Measurements from ENCODE around the gene OGG1. TPM values are rescaled to one million over a fixed set of nuclear protein-coding genes. Genes with fewer than 3 reads are reported as not detected.

OGG1 gene
- total and polyA plus RNA-seq, 7 experiments from 2014 or later, result 18.4 to 42.9 (median 26.8) TPM

GRCh38 chr3:9793161-9793781 is 43.5 kb downstream of the OGG1 start:
- ChIA-PET POLR2A (interaction anchor here (0.6 to 2.7 kb wide), 29 partner anchors 8 to 470 kb away, joined by 3 to 61 read pairs (median 5); partner anchors contain the start of genes BRPF1, CAMK1, CRELD1 and JAGN1), CTCF (interaction anchor here (0.7 to 1.4 kb wide), 3 partner anchors 15 to 66 kb away, joined by 3 to 7 read pairs (median 4); no protein-coding TSS in a partner anchor)
- H3K36me3 Mint-ChIP-seq, result peaks cover 11 to 44% (median 32%) of the 10 kb centered on the region in 5 donors
- H3K4me3 Mint-ChIP-seq, result peak overlapping the region; percentile 90 to 100 (median 98)
- H3K9me3 ChIP-seq (ENCODE audit: control insufficient read depth in 2 of 3, low read length in 3 of 3), result no peaks in the 10 kb centered on the region
- H3K27me3 ChIP-seq (ENCODE audit: control insufficient read depth in 2 of 2, insufficient read depth in 2 of 2, low read length in 2 of 2), result no peaks in the 10 kb centered on the region
- peaks cover 40 to 77% (median 61%) of the 10 kb centered on the region in 7 donors for H3K4me1 Mint-ChIP-seq
- H3K27ac ChIP-seq (ENCODE audit: low read depth, low read length), result peak overlapping the region; percentile 98
- intact Hi-C loops (cut with micrococcal nuclease), result loop anchor here (1.0 to 10.0 kb wide), 7 partner anchors 16 to 456 kb away; partner anchors contain the start of genes EMC3 (in 1 of the 2), FANCD2 (in 1 of the 2), RPUSD3 (in 1 of the 2) and TATDN2 (in 1 of the 2)
- DNase-seq (peak in 4 of 9 donors; percentile 11 to 45 (median 34)), ATAC-seq (no peak)
- H3K27ac Mint-ChIP-seq, result peak overlapping the region; percentile 97 to 100 (median 99)
- peak overlapping the region; percentile 81 for H3K4me3 ChIP-seq (ENCODE audit: low read length)
- H3K9me3 Mint-ChIP-seq, result no peaks in the 10 kb centered on the region
- H3K27me3 Mint-ChIP-seq, result no peaks in the 10 kb centered on the region
- H3K4me1 ChIP-seq (ENCODE audit: control insufficient read depth in 2 of 2, insufficient read depth in 2 of 2, low read length in 2 of 2), result peaks cover 45 to 53% of the 10 kb centered on the region in 2 donors
- peaks cover 9 to 48% (median 14%) of the 10 kb centered on the region in 3 experiments for H3K36me3 ChIP-seq (ENCODE audit: control insufficient read depth in 2 of 3, insufficient read depth in 3 of 3, low read length in 3 of 3)

GRCh38 chr3:9794400-9794799 is 44.6 kb downstream of the OGG1 start:
- intact Hi-C loops (cut with micrococcal nuclease), result loop anchor here (5.0 to 10.0 kb wide), 2 partner anchors 213 to 290 kb away; no protein-coding TSS in a partner anchor
- Mint-ChIP-seq H3K4me3 (peak overlapping the region; percentile 68 to 100 (median 98)), H3K27me3 (no peaks in the 10 kb centered on the region), H3K36me3 (peaks cover 11 to 41% (median 28%) of the 10 kb centered on the region in 5 donors), H3K4me1 (peaks cover 40 to 72% (median 60%) of the 10 kb centered on the region in 7 donors), H3K27ac (peak overlapping the region; percentile 16 to 100 (median 97)), H3K9me3 (no peaks in the 10 kb centered on the region)
- ATAC-seq, result no peak
- H3K27me3 ChIP-seq (ENCODE audit: control insufficient read depth in 2 of 2, insufficient read depth in 2 of 2, low read length in 2 of 2), result no peaks in the 10 kb centered on the region
- no peaks in the 10 kb centered on the region for H3K9me3 ChIP-seq (ENCODE audit: control insufficient read depth in 2 of 3, low read length in 3 of 3)
- peaks cover 14 to 51% (median 22%) of the 10 kb centered on the region in 3 experiments for H3K36me3 ChIP-seq (ENCODE audit: control insufficient read depth in 2 of 3, insufficient read depth in 3 of 3, low read length in 3 of 3)
- no peak for DNase-seq
- H3K4me3 ChIP-seq (ENCODE audit: low read length), result no peak overlapping the region
- ChIA-PET POLR2A (interaction anchor here (0.8 to 2.7 kb wide), 4 partner anchors 10 to 14 kb away, joined by 3 to 61 read pairs (median 8); partner anchors contain the start of gene TTLL3), CTCF (no interaction called here)
- peaks cover 45 to 53% of the 10 kb centered on the region in 2 donors for H3K4me1 ChIP-seq (ENCODE audit: control insufficient read depth in 2 of 2, insufficient read depth in 2 of 2, low read length in 2 of 2)
- peak overlapping the region; percentile 30 for H3K27ac ChIP-seq (ENCODE audit: low read depth, low read length)

- Mint-ChIP-seq H3K9me3 (no peaks in the 10 kb centered on the region), H3K27me3 (no peaks in the 10 kb centered on the region), H3K36me3 (peaks cover 7 to 39% (median 22%) of the 10 kb centered on the region in 5 donors), H3K4me3 (peak overlapping the region; percentile 25 to 97 (median 70)), H3K4me1 (peaks cover 35 to 70% (median 54%) of the 10 kb centered on the region in 7 donors), H3K27ac (peak overlapping the region in 7 of 9 donors; percentile 34 to 100 (median 80))
- Histone ChIP-seq H3K27ac (ENCODE audit: low read depth, low read length) (no peak overlapping the region), H3K4me3 (ENCODE audit: low read length) (no peak overlapping the region), H3K4me1 (ENCODE audit: control insufficient read depth in 2 of 2, insufficient read depth in 2 of 2, low read length in 2 of 2) (peaks cover 45 to 52% of the 10 kb centered on the region in 2 donors), H3K27me3 (ENCODE audit: control insufficient read depth in 2 of 2, insufficient read depth in 2 of 2, low read length in 2 of 2) (no peaks in the 10 kb centered on the region), H3K9me3 (ENCODE audit: control insufficient read depth in 2 of 3, low read length in 3 of 3) (no peaks in the 10 kb centered on the region), H3K36me3 (ENCODE audit: control insufficient read depth in 2 of 3, insufficient read depth in 3 of 3, low read length in 3 of 3) (peaks cover 20 to 51% (median 30%) of the 10 kb centered on the region in 3 experiments)
- CTCF ChIA-PET, result no interaction called here
- ATAC-seq (no peak), DNase-seq (no peak)
- POLR2A ChIA-PET, result interaction anchor here (1.0 to 3.5 kb wide), 5 partner anchors 9 to 26 kb away, joined by 3 to 23 read pairs (median 4); partner anchors contain the start of genes CAMK1 and TTLL3
- intact Hi-C loops (cut with micrococcal nuclease), result loop anchor here in 1 of 2 donors (10.0 kb wide), 1 partner anchor 290 kb away; no protein-coding TSS in a partner anchor
Measured at GRCh38 chr3:9795207-9795606, 45.5 kb downstream of the OGG1 start.

- CTCF ChIA-PET, result no interaction called here
- Mint-ChIP-seq H3K4me1 (peaks cover 23 to 53% (median 37%) of the 10 kb centered on the region in 7 donors), H3K4me3 (peak overlapping the region in 4 of 10 donors; percentile 2 to 34 (median 30)), H3K27ac (peak overlapping the region in 2 of 9 donors; percentile 13 to 15), H3K9me3 (no peaks in the 10 kb centered on the region), H3K27me3 (no peaks in the 10 kb centered on the region), H3K36me3 (peaks cover 4 to 43% (median 15%) of the 10 kb centered on the region in 5 donors)
- ATAC-seq (no peak), DNase-seq (no peak)
- Histone ChIP-seq H3K4me3 (ENCODE audit: low read length) (no peak overlapping the region), H3K36me3 (ENCODE audit: control insufficient read depth in 2 of 3, insufficient read depth in 3 of 3, low read length in 3 of 3) (peaks cover 34 to 64% (median 38%) of the 10 kb centered on the region in 3 experiments), H3K27me3 (ENCODE audit: control insufficient read depth in 2 of 2, insufficient read depth in 2 of 2, low read length in 2 of 2) (no peaks in the 10 kb centered on the region), H3K9me3 (ENCODE audit: control insufficient read depth in 2 of 3, low read length in 3 of 3) (no peaks in the 10 kb centered on the region), H3K27ac (ENCODE audit: low read depth, low read length) (peak overlapping the region; percentile 22), H3K4me1 (ENCODE audit: control insufficient read depth in 2 of 2, insufficient read depth in 2 of 2, low read length in 2 of 2) (peaks cover 27 to 35% of the 10 kb centered on the region in 2 donors)
- intact Hi-C loops (cut with micrococcal nuclease), result loop anchor here in 1 of 2 donors (10.0 kb wide), 1 partner anchor 293 kb away; no protein-coding TSS in a partner anchor
- POLR2A ChIA-PET, result interaction anchor here (0.6 to 3.5 kb wide), 3 partner anchors 11 to 46 kb away, joined by 3 to 23 read pairs (median 5); partner anchors contain the start of genes RPUSD3 and TTLL3
Measured at GRCh38 chr3:9797196-9797945, 47.6 kb downstream of the OGG1 start.

- no peaks in the 10 kb centered on the region for H3K27me3 ChIP-seq (ENCODE audit: control insufficient read depth in 2 of 2, insufficient read depth in 2 of 2, low read length in 2 of 2)
- H3K27ac ChIP-seq (ENCODE audit: low read depth, low read length), result no peak overlapping the region
- H3K36me3 ChIP-seq (ENCODE audit: control insufficient read depth in 2 of 3, insufficient read depth in 3 of 3, low read length in 3 of 3), result peaks cover 61 to 83% (median 62%) of the 10 kb centered on the region in 3 experiments
- H3K4me1 ChIP-seq (ENCODE audit: control insufficient read depth in 2 of 2, insufficient read depth in 2 of 2, low read length in 2 of 2), result peaks cover 9 to 16% of the 10 kb centered on the region in 2 donors
- intact Hi-C loops (cut with micrococcal nuclease), result no loop called here
- H3K4me3 ChIP-seq (ENCODE audit: low read length), result no peak overlapping the region
- Mint-ChIP-seq H3K4me1 (peaks cover 8 to 43% (median 29%) of the 10 kb centered on the region in 7 donors), H3K27me3 (no peaks in the 10 kb centered on the region), H3K9me3 (no peaks in the 10 kb centered on the region), H3K4me3 (no peak overlapping the region), H3K36me3 (peaks cover 7 to 59% (median 22%) of the 10 kb centered on the region in 5 donors), H3K27ac (peak overlapping the region in 2 of 9 donors; percentile 42 to 46)
- ATAC-seq, result no peak
- DNase-seq, result no peak
- no peaks in the 10 kb centered on the region for H3K9me3 ChIP-seq (ENCODE audit: control insufficient read depth in 2 of 3, low read length in 3 of 3)
- CTCF ChIA-PET, result no interaction called here
- POLR2A ChIA-PET, result interaction anchor here (1.5 kb wide), 1 partner anchor 9 kb away, joined by 5 read pairs; no protein-coding TSS in a partner anchor
Measured at GRCh38 chr3:9800529-9800928, 50.8 kb downstream of the OGG1 start.

- POLR2A ChIA-PET, result interaction anchor here (1.8 kb wide), 1 partner anchor 10 kb away, joined by 11 read pairs; the partner anchor contains the start of genes ARPC4 and TADA3
- no peak for ATAC-seq
- no peak for DNase-seq
- intact Hi-C loops (cut with micrococcal nuclease), result no loop called here
- Mint-ChIP-seq H3K36me3 (peaks cover 7 to 49% (median 15%) of the 10 kb centered on the region in 5 donors), H3K4me1 (peaks cover 15 to 27% (median 21%) of the 10 kb centered on the region in 7 donors), H3K4me3 (no peak overlapping the region), H3K9me3 (no peaks in the 10 kb centered on the region), H3K27ac (peak overlapping the region in 6 of 9 donors; percentile 8 to 42 (median 32)), H3K27me3 (no peaks in the 10 kb centered on the region)
- Histone ChIP-seq H3K9me3 (ENCODE audit: control insufficient read depth in 2 of 3, low read length in 3 of 3) (no peaks in the 10 kb centered on the region), H3K27ac (ENCODE audit: low read depth, low read length) (peak overlapping the region; percentile 14), H3K4me3 (ENCODE audit: low read length) (no peak overlapping the region), H3K4me1 (ENCODE audit: control insufficient read depth in 2 of 2, insufficient read depth in 2 of 2, low read length in 2 of 2) (peaks cover 3 to 10% of the 10 kb centered on the region in 2 donors), H3K27me3 (ENCODE audit: control insufficient read depth in 2 of 2, insufficient read depth in 2 of 2, low read length in 2 of 2) (no peaks in the 10 kb centered on the region), H3K36me3 (ENCODE audit: control insufficient read depth in 2 of 3, insufficient read depth in 3 of 3, low read length in 3 of 3) (peaks cover 45 to 84% (median 56%) of the 10 kb centered on the region in 3 experiments)
- CTCF ChIA-PET, result no interaction called here
Measured at GRCh38 chr3:9803494-9803893, 53.7 kb downstream of the OGG1 start.

Measured in naive thymus-derived CD4-positive, alpha-beta T cell (primary cell).